B cell (primary cell): Measurements from ENCODE around the gene CABCOCO1. TPM values are rescaled to one million over a fixed set of nuclear protein-coding genes. Genes with fewer than 3 reads are reported as not detected.

Source experiments
- ATAC-seq: fragments of 200-7000 bp; cut with Tn5 transposase; one replicate; pipeline ENCODE4 v1.10.0; 2021; ENCODE audit warnings: low read depth, mild to moderate bottlenecking, moderate number of reproducible peaks, moderate library complexity
- CTCF ChIA-PET: fragments of 350-600 bp; sonication (Branson Sonifier 250); formaldehyde crosslinking; loops from one replicate; lab custom pipeline; 2021; ENCODE audit warnings: antibody characterized with exemption, inconsistent platforms; lab: Charles Lee
- POLR2A ChIA-PET: fragments of 350-600 bp; sonication (Branson Sonifier 250); formaldehyde crosslinking; loops from one replicate; lab custom pipeline; 2021; ENCODE audit warnings: antibody characterized with exemption; lab: Charles Lee
- DNase-seq: peaks from one replicate; pipeline ENCODE4 v3.0.0; 2013
- H2AFZ ChIP-seq: 2 replicates; pipeline ENCODE4 v1.6.1; 2012; ENCODE audit warnings: mild to moderate bottlenecking, low read depth, low read length; ENCODE audit not compliant: insufficient read depth, poor library complexity, severe bottlenecking
- H3K27ac ChIP-seq, 2 donors: 1 replicate in 1 of 2; 2 replicates in 1 of 2; pipeline ENCODE4 v1.5.1; 2012 to 2013; ENCODE audit warnings: low read length in 2 of 2, mild to moderate bottlenecking in 2 of 2, moderate library complexity in 1 of 2
- H3K27me3 ChIP-seq, 4 experiments: fragments of 200-600 bp in 1 of 4; sonication (generic) in 1 of 4; replicated peaks in 1 of 4; 1 replicate in 2 of 4; 2 replicates in 2 of 4; pipeline versions ENCODE4 v1.6.1 to v1.7.0; 2013 to 2016; ENCODE audit warnings: low read length in 3 of 4, mild to moderate bottlenecking in 2 of 4, mixed read lengths in 1 of 4, moderate library complexity in 1 of 4; ENCODE audit not compliant: insufficient read depth in 4 of 4, control insufficient read depth in 3 of 4; ENCODE audit errors: control extremely low read depth in 1 of 4
- H3K36me3 ChIP-seq, 2 experiments: replicated peaks in 1 of 2; 1 replicate in 1 of 2; 2 replicates in 1 of 2; pipeline versions ENCODE4 v1.6.1 to v1.7.1; 2013; ENCODE audit warnings: low read length in 1 of 2; ENCODE audit not compliant: insufficient read depth in 2 of 2, control insufficient read depth in 1 of 2; ENCODE audit errors: control extremely low read depth in 1 of 2, extremely low read depth in 1 of 2
- H3K4me1 ChIP-seq, 2 donors: fragments of 200-600 bp in 1 of 2; sonication (generic) in 1 of 2; 1 replicate in 1 of 2; 2 replicates in 1 of 2; pipeline versions ENCODE4 v1.5.1 to v1.6.1; 2013 to 2017; ENCODE audit warnings: low read length in 2 of 2; ENCODE audit not compliant: control insufficient read depth in 2 of 2, insufficient read depth in 2 of 2
- H3K4me2 ChIP-seq: replicated peaks from 2 replicates; pipeline ENCODE3; 2012; ENCODE audit warnings: mild to moderate bottlenecking, low read depth, low read length; ENCODE audit not compliant: poor library complexity, severe bottlenecking
- H3K4me3 ChIP-seq, 5 experiments: fragments of 200-600 bp in 1 of 5; sonication (generic) in 1 of 5; 1 replicate in 3 of 5; 2 replicates in 2 of 5; pipeline versions ENCODE4 v1.5.1 to v1.7.0; 2011 to 2016; ENCODE audit warnings: low read length in 4 of 5, mild to moderate bottlenecking in 4 of 5, low read depth in 2 of 5, control low read depth in 1 of 5, moderate library complexity in 1 of 5; ENCODE audit not compliant: insufficient read depth in 1 of 5; ENCODE audit errors: control extremely low read depth in 1 of 5, extremely low read depth in 1 of 5
- H3K79me2 ChIP-seq: fragments of 200-600 bp; sonication (generic); one replicate; pipeline ENCODE4 v1.6.0; 2016; ENCODE audit warnings: low read length; ENCODE audit not compliant: control insufficient read depth, insufficient read depth
- H3K9ac ChIP-seq: fragments of 200-600 bp; sonication (generic); 2 replicates; pipeline ENCODE4 v1.6.1; 2017; ENCODE audit warnings: mild to moderate bottlenecking, low read length, moderate library complexity
- H3K9me3 ChIP-seq, 3 donors: one replicate each; pipeline versions ENCODE4 v1.6.1 to v1.7.1; 2013; ENCODE audit warnings: low read length in 2 of 3; ENCODE audit not compliant: control insufficient read depth in 2 of 3, insufficient read depth in 1 of 3; ENCODE audit errors: control extremely low read depth in 1 of 3
- H4K20me1 ChIP-seq: 2 replicates; pipeline ENCODE4 v1.6.0; 2012; ENCODE audit warnings: mild to moderate bottlenecking, low read length; ENCODE audit not compliant: insufficient read depth, control insufficient read depth, poor library complexity, severe bottlenecking
- H3K27ac Mint-ChIP-seq: one replicate; pipeline ENCODE4 v1.8.0; 2021; ENCODE audit warnings: mixed read lengths
- H3K27me3 Mint-ChIP-seq: one replicate; pipeline ENCODE4 v1.8.0; 2021; ENCODE audit warnings: mixed read lengths
- H3K4me1 Mint-ChIP-seq: one replicate; pipeline ENCODE4 v1.8.0; 2021; ENCODE audit warnings: mixed read lengths
- H3K4me3 Mint-ChIP-seq: one replicate; pipeline ENCODE4 v1.8.0; 2021; ENCODE audit warnings: mixed read lengths
- H3K9me3 Mint-ChIP-seq: one replicate; pipeline ENCODE4 v1.8.0; 2022; ENCODE audit warnings: mixed read lengths; ENCODE audit not compliant: insufficient read depth
- EZH2 ChIP-seq: IDR thresholded peaks from 2 replicates; pipeline ENCODE4 v1.6.1; 2012; ENCODE audit warnings: borderline replicate concordance, low read depth, mild to moderate bottlenecking, moderate library complexity, low read length; ENCODE audit not compliant: insufficient read depth, poor library complexity, severe bottlenecking
- WGBS: methylation state at CpG from one replicate; pipeline ENCODE4 v1.1.5; 2013; ENCODE audit warnings: missing lambda C conversion rate; ENCODE audit not compliant: insufficient coverage; 5-methylcytosine and 5-hydroxymethylcytosine counted together
- intact Hi-C: fragments of 100-400 bp; cut with micrococcal nuclease; formaldehyde crosslinking; loops from one replicate; pipeline ENCODE4 v1.10.0; 2022
- polyA plus RNA-seq: library from polyadenylated mRNA; depleted of rRNA; stranded (reverse); fragments of >200 nt; gene quantifications from 2 replicates; pipeline ENCODE4 v1.2.3, GENCODE V29; 2012
- total RNA-seq, 2 donors: library from RNA; stranded (reverse); fragments of 120-200 nt in 1 of 2; gene quantifications; 1 replicate in 1 of 2; 2 replicates in 1 of 2; pipeline versions ENCODE4 v1.2.3 to v1.2.4, GENCODE V29; 2013 to 2022
- TF ChIP-seq, protein P1 (sequence below): fragments of 200-600 bp; IDR thresholded peaks from one replicate; pipeline ENCODE4 v1.8.0; 2022; ENCODE audit warnings: antibody characterized with exemption, mild to moderate bottlenecking

Gene CABCOCO1
- total and polyA plus RNA-seq, 2 donors (not counting 1 experiment from before 2014, with no cell fraction given) = not detected

DNA sequence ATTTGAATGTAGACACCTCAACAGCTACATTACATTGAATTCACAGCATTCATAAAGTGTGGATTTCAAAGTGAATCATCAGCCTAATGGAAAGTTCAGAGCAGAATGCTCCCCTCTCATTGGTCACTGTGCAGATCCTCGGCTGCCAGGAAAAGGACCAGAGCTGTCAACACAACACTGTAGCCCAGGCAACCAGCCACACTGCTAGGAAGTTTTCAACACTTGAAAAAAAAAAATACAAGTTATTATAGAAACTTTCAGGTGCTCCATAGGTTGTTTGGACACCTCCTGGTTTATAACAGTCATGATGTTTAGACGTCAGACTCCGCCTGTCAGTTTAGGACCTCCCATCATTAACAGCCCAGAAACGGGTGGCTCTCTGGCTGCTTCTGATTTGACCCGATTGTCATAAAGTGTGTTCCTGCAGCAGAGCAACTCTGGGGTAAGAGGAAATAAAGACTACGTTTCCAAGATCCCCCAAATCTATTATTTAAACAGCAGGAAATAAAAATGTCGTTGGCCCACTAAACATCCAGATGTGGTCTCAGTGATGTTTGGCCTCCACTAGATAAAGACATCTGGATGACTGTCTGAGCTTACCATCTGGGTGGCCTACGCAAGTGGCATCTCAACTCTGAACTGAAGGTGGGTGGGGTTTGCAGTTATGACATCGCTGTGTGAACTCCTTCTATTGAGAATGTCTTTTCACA lies 117.4 kb downstream of the CABCOCO1 start:
- DNase-seq = no peak
- Histone ChIP-seq H4K20me1 (no peaks in the 10 kb centered on the region), H3K27me3 (no peaks in the 10 kb centered on the region), H3K79me2 (no peaks in the 10 kb centered on the region), H3K9ac (no peak overlapping the region), H3K9me3 (peaks cover 0 to 1% (median 0%) of the 10 kb centered on the region in 3 donors), H2AFZ (no peak overlapping the region), H3K27ac (no peak overlapping the region), H3K4me3 (no peak overlapping the region), H3K4me1 (no peaks in the 10 kb centered on the region), H3K4me2 (no peak overlapping the region), H3K36me3 (no peaks in the 10 kb centered on the region)
- Mint-ChIP-seq H3K9me3 (no peaks in the 10 kb centered on the region), H3K4me1 (no peaks in the 10 kb centered on the region), H3K4me3 (no peak overlapping the region), H3K27me3 (no peaks in the 10 kb centered on the region), H3K27ac (no peak overlapping the region)
- CTCF ChIA-PET = interaction anchor here (0.5 kb wide), 1 partner anchor 639 kb away, joined by 4 read pairs; no protein-coding TSS in a partner anchor
- ATAC-seq = no peak
- WGBS = 25% methylated on average over 2 of the region's 9 CpGs
- POLR2A ChIA-PET = no interaction called here
- intact Hi-C loops = no loop called here
- TF ChIP-seq, protein P1, sequence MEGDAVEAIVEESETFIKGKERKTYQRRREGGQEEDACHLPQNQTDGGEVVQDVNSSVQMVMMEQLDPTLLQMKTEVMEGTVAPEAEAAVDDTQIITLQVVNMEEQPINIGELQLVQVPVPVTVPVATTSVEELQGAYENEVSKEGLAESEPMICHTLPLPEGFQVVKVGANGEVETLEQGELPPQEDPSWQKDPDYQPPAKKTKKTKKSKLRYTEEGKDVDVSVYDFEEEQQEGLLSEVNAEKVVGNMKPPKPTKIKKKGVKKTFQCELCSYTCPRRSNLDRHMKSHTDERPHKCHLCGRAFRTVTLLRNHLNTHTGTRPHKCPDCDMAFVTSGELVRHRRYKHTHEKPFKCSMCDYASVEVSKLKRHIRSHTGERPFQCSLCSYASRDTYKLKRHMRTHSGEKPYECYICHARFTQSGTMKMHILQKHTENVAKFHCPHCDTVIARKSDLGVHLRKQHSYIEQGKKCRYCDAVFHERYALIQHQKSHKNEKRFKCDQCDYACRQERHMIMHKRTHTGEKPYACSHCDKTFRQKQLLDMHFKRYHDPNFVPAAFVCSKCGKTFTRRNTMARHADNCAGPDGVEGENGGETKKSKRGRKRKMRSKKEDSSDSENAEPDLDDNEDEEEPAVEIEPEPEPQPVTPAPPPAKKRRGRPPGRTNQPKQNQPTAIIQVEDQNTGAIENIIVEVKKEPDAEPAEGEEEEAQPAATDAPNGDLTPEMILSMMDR = no peak
- TF ChIP-seq EZH2 = no peak

- TF ChIP-seq, protein P1 = no peak
- TF ChIP-seq EZH2 = no peak
- Histone ChIP-seq H3K27me3 (no peaks in the 10 kb centered on the region), H3K4me2 (no peak overlapping the region), H3K4me1 (no peaks in the 10 kb centered on the region), H3K4me3 (no peak overlapping the region), H4K20me1 (no peaks in the 10 kb centered on the region), H3K36me3 (no peaks in the 10 kb centered on the region), H3K79me2 (no peaks in the 10 kb centered on the region), H2AFZ (no peak overlapping the region), H3K9me3 (peaks cover 0 to 1% (median 0%) of the 10 kb centered on the region in 3 donors), H3K9ac (no peak overlapping the region), H3K27ac (no peak overlapping the region)
- ATAC-seq (no peak), DNase-seq (no peak)
- Mint-ChIP-seq H3K4me3 (no peak overlapping the region), H3K27ac (no peak overlapping the region), H3K4me1 (no peaks in the 10 kb centered on the region), H3K9me3 (no peaks in the 10 kb centered on the region), H3K27me3 (no peaks in the 10 kb centered on the region)
- intact Hi-C loops = no loop called here
- CTCF ChIA-PET = interaction anchor here (0.5 kb wide), 1 partner anchor 639 kb away, joined by 4 read pairs; no protein-coding TSS in a partner anchor
- POLR2A ChIA-PET = no interaction called here
These were observed 118.0 kb downstream of the CABCOCO1 start for GRCh38 chr10:61780732-61781131.
